Suppressor macrophage treated with lipopolysaccharide for 1 hour (primary cell): ENCODE data around the gene SEMA3F.

ENCODE experiments used
- DNase-seq, 3 donors: peaks; one replicate each; pipeline ENCODE4 v3.0.0-alpha.2; 2020 to 2022

The SEMA3F gene

DNA sequence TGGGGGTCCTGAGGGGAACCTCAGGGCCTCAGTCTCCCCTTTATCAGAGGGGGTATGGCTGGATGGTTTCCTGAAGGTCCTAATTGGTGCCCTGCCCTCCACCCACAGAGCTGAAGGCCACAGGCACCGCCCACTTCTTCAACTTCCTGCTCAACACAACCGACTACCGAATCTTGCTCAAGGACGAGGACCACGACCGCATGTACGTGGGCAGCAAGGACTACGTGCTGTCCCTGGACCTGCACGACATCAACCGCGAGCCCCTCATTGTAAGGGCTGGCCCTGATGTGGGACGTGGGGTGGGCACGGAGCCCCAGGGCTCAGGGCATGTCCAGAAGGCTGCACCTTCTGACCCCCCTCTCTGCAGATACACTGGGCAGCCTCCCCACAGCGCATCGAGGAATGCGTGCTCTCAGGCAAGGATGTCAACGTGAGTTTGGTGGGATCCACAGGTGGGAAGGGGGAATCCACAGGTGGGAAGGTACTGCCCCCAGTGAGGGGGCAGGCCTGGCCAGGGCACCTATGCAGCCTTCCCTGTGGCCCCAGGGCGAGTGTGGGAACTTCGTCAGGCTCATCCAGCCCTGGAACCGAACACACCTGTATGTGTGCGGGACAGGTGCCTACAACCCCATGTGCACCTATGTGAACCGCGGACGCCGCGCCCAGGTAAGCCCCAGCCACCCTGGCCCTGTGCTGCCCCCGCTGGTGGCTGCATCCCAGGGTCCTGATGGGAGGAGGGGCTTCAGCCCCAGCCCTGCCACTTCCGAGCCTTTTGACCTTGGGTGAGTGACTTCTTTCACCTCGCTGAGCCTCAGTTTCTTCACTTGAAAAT is 18.8 kb downstream of the SEMA3F start:
- peak; percentile 60 to 72 (median 68) for DNase-seq

DNA sequence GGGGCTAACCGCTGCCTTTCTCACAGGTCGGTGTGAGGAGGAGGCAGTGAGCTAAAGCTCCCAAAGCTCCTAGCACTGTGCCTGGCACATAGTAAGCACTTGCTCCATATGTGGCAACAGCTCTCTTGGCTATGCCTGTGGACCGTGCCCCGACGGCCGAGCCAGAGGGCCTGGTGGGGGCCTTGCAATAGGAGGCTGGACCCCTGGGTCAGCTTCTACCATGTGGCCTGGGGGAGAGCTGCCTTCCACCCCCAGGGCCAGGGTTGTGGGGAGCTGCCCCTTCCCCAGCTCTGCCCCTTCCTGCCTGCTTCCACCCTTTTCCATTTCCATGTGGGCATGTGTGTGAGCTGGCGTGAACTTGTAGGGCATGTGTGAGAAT is 19.4 kb downstream of the SEMA3F start:
- DNase-seq = no peak

GRCh38 chr3:50174947-50175524 is 19.9 kb downstream of the SEMA3F start:
- DNase-seq = no peak

GRCh38 chr3:50177346-50177745 is 22.2 kb downstream of the SEMA3F start:
- no peak for DNase-seq

- DNase-seq = no peak
Measured at GRCh38 chr3:50179710-50180109, 24.6 kb downstream of the SEMA3F start.

DNA sequence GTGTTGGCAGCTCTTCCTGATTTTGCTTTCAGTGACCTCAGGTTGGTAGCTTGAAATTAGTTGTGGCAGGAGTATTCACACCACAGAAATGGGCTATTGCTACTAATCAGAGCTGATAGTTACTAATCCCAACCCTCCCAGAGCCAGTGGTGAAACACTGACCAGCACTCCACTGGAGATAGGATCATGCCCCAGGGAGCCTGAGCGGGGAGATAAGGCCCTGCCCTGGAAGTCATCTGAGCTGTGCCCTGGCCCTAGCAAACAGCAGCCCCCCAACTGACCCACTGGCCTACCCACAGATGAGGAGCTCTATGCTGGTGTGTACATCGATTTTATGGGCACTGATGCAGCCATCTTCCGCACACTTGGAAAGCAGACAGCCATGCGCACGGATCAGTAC is 26.9 kb downstream of the SEMA3F start:
- no peak for DNase-seq

- no peak for DNase-seq
Measured at GRCh38 chr3:50182533-50183099, 27.5 kb downstream of the SEMA3F start.

- no peak for DNase-seq
Measured at GRCh38 chr3:50183755-50184154, 28.6 kb downstream of the SEMA3F start.

GRCh38 chr3:50184242-50184978 is 29.3 kb downstream of the SEMA3F start:
- DNase-seq = no peak

DNA sequence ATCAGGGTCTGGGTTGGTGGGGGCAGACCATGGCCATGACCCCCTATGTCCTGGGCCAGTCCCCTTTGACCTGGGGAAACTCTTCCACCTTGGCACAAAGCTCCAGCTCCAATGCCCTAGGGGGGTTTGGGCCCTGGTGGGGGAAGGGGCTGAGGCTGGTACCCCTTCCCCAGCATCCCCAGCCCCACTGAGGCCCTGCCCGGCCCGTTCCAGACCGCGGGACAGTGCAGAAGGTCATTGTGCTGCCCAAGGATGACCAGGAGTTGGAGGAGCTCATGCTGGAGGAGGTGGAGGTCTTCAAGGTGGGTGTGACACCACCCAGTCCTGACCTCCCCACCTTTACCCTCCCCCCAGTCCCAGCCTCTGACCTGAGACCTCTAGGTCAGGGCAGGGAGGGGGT is 30.1 kb downstream of the SEMA3F start:
- no peak for DNase-seq

- no peak for DNase-seq
Measured at GRCh38 chr3:50186096-50186495, 31.0 kb downstream of the SEMA3F start.

DNA sequence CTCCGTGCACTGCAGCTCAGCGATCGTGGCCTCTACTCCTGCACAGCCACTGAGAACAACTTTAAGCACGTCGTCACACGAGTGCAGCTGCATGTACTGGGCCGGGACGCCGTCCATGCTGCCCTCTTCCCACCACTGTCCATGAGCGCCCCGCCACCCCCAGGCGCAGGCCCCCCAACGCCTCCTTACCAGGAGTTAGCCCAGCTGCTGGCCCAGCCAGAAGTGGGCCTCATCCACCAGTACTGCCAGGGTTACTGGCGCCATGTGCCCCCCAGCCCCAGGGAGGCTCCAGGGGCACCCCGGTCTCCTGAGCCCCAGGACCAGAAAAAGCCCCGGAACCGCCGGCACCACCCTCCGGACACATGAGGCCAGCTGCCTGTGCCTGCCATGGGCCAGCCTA is 32.6 kb downstream of the SEMA3F start:
- DNase-seq = no peak

GRCh38 chr3:50189274-50189673 is 34.1 kb downstream of the SEMA3F start:
- peak; percentile 77 to 88 (median 81) for DNase-seq

DNA sequence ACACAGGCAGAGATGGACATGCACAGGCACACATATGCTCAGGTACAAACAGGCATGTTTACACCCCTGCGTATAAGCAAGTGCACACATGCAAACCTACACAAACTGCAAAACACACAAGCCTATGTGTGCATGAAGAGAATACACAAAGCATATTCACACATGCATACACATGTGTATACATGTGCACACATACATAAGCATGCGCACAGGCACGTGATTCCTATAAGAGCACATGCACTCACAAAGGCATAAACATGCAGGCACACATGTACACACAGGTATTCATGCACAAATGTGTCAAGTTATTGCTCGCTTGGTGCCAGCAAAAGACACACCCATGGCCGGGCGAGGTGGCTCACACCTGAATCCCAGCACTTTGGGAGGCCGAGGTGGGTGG is 34.9 kb downstream of the SEMA3F start:
- no peak for DNase-seq

DNA sequence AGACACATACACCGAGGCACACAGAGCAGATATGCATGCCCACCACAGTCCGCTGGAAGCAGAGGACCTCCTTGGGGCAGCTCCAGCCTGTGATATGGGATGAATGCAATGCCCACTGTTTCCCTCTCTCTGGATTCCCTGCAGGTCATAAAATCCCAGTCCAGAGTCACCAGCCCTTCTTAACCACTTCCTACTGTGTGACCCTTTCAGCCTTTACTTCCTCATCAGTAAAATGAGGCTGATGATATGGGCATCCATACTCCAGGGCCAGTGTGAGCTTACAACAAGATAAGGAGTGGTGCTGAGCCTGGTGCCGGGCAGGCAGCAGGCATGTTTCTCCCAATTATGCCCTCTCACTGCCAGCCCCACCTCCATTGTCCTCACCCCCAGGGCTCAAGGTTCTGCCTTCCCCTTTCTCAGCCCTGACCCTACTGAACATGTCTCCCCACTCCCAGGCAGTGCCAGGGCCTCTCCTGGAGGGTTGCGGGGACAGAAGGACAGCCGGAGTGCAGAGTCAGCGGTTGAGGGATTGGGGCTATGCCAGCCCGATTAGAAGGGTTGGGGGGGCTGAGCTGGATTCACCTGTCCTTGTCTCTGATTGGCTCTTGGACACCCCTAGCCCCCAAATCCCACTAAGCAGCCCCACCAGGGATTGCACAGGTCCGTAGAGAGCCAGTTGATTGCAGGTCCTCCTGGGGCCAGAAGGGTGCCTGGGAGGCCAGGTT is 36.0 kb downstream of the SEMA3F start, which contains the start of gene GNAT1:
Gene GNAT1, plus strand, starts transcription at position 675 of the 725 bp plus-strand sequence. CDS start 116 bp downstream, outside the sequence.
- DNase-seq = peak; percentile 57 to 67 (median 64)

DNA sequence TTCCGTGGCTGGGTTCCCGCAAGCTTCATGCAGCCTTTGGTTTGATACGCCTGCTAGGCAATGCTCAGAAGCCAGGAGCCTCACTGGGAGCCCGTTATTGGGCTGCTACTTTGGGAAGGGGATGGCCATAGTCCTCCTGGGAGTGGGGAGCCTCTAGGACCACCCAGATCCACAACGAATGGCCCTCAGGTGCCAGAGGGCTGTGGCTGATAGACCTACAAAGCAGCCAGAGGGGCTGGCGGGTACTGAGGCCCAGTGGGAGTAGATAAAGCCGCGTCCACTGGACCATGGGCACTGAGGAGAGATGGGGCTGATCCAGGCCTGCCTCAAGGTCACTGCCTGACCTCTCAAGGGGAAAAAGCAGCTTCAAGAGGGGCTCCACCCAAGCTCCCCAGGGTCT is 37.0 kb downstream of the SEMA3F start:
- no peak for DNase-seq

DNA sequence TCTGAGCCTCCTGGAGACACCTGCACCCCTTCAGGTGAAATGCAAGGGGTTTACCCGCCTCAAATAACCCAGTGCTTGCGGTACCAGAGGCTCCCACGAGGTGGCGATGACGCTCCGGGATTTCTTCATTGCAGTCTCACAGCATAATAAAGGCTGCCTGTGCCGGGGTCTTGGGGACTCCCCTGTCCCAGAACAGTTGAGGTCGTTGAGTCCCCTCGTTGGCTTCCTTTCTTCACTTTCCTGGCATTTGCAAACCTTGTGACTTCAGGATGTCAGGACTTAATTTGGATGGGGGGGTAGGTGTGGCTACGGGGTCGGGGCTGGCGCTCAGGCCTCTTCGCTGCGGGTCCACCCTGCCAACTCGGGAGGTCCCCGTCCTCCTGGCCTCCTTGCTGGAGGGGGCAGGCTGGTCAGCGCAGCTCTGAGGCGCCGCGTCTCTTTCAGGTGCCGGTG is 37.6 kb downstream of the SEMA3F start:
- peak; percentile 76 to 77 (median 77) for DNase-seq

DNA sequence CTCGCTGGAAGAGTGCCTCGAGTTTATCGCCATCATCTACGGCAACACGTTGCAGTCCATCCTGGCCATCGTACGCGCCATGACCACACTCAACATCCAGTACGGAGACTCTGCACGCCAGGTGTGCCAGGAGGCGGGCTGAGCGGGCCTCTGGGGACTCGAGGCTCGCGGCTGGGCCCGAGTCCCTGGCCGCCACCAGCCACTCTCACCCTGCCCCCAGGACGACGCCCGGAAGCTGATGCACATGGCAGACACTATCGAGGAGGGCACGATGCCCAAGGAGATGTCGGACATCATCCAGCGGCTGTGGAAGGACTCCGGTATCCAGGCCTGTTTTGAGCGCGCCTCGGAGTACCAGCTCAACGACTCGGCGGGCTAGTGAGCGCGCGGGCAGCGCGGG is 38.2 kb downstream of the SEMA3F start:
- DNase-seq = no peak

GRCh38 chr3:50193746-50194127 is 38.6 kb downstream of the SEMA3F start:
- DNase-seq = no peak

GRCh38 chr3:50194128-50194902 is 39.2 kb downstream of the SEMA3F start:
- DNase-seq = peak; percentile 62 to 79 (median 65)

DNA sequence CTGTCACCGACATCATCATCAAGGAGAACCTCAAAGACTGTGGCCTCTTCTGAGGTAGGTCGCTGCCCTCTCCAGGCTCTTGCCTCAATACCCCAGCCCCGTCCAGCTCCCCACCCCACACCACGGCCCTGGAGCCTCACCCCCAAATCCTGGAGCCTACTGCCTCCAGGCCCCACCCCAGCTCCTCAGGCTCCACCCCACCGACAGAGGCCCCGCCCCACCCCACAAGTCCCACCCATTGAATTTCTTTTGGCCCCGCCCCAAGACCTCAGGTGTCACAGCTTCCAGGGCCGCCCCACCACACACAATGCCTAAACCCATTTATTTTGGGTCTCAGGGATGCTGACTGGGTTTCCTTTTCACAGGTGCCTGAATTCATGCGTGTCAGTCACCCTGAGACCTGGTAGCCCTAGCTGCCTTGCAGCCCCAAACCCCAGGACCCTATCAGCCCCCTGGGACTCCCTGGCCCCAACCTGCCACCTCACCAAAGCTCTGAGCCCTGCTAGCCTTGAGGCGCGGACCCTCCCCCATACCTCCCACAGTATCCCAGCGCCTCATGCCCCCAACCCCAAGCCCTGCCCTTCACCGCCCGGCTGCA is 39.9 kb downstream of the SEMA3F start:
- DNase-seq = no peak
